AG04450 (cell line): Measurements from ENCODE around the gene CDON. TPM values are rescaled to one million over a fixed set of nuclear protein-coding genes. Genes with fewer than 3 reads are reported as not detected.

ENCODE experiments used
- CTCF ChIA-PET: fragments of 300-600, 350-600 bp; formaldehyde crosslinking; extraction: SDS; loops from one replicate; lab custom pipeline; 2022; ENCODE audit warnings: antibody characterized with exemption, inconsistent platforms; lab: Charles Lee
- POLR2A ChIA-PET: fragments of 350-600 bp; formaldehyde crosslinking; extraction: SDS; loops from one replicate; lab custom pipeline; 2021; ENCODE audit warnings: antibody characterized with exemption, inconsistent platforms; lab: Yijun Ruan, JAX
- DNase-seq: peaks from one replicate; pipeline ENCODE4 v3.0.0-alpha.2; 2011; ENCODE audit warnings: low read depth, low spot score
- H3K27ac ChIP-seq: one replicate; pipeline ENCODE4 v1.5.1; 2012; ENCODE audit warnings: low read depth, low read length, control low read depth
- H3K27me3 ChIP-seq: one replicate; pipeline ENCODE4 v1.6.0; 2012; ENCODE audit warnings: low read length; ENCODE audit not compliant: control insufficient read depth, insufficient read depth
- H3K4me3 ChIP-seq: 2 replicates; pipeline ENCODE4 v1.5.1; 2011; ENCODE audit warnings: mild to moderate bottlenecking, low read depth, low read length, control low read depth
- H3K9me3 ChIP-seq: 2 replicates; pipeline ENCODE4 v1.5.1; 2012; ENCODE audit warnings: low read length; ENCODE audit not compliant: control insufficient read depth, insufficient read depth
- CTCF ChIP-seq: IDR thresholded peaks from 2 replicates; pipeline ENCODE4 v1.5.1; 2011; ENCODE audit warnings: low read depth, low read length, control low read depth, inconsistent platforms
- polyA plus RNA-seq: library from polyadenylated mRNA; depleted of rRNA; stranded (reverse); fragments of >200 nt; gene quantifications from 2 replicates; pipeline ENCODE4 v1.2.3, GENCODE V29; 2011

Gene CDON
- polyA plus RNA-seq, 1 experiment = 4.0 TPM

DNA sequence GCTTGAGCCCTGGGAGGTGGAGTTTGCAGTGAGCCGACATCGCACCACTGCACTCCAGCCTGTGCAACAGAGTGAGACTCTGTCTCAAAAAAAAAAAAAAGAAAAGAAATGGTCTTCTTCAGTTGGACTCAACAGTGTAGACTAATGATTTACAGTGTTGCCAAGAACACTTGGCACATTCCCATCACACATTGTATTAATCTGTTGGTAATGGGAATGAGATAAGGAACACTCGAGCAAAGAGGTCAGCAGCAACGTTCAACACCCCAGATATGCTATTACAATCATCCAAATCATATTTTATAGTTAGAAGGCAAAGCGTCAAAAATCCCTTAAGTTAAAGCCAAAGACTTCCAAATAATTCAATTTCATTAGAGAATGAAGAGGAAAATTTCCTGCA is 14.5 kb downstream of the CDON start:
- peaks cover 3% of the 10 kb centered on the region for H3K27me3 ChIP-seq
- CTCF ChIA-PET = no interaction called here
- no peak overlapping the region for H3K27ac ChIP-seq
- POLR2A ChIA-PET = no interaction called here
- no peak for TF ChIP-seq CTCF
- DNase-seq = no peak
- no peaks in the 10 kb centered on the region for H3K9me3 ChIP-seq
- H3K4me3 ChIP-seq = no peak overlapping the region

GRCh38 chr11:126046570-126047195 is 16.0 kb downstream of the CDON start:
- Histone ChIP-seq H3K9me3 (no peaks in the 10 kb centered on the region), H3K4me3 (no peak overlapping the region), H3K27ac (no peak overlapping the region), H3K27me3 (peaks cover 3% of the 10 kb centered on the region)
- TF ChIP-seq CTCF = no peak
- DNase-seq = no peak
- ChIA-PET CTCF (no interaction called here), POLR2A (no interaction called here)

- Histone ChIP-seq H3K4me3 (no peak overlapping the region), H3K9me3 (no peaks in the 10 kb centered on the region), H3K27ac (no peak overlapping the region), H3K27me3 (no peaks in the 10 kb centered on the region)
- no peak for TF ChIP-seq CTCF
- ChIA-PET POLR2A (interaction anchor here (0.7 kb wide), 1 partner anchor 55 kb away, joined by 4 read pairs; no protein-coding TSS in a partner anchor), CTCF (no interaction called here)
- no peak for DNase-seq
Observed at GRCh38 chr11:126039485-126040271, 23.0 kb downstream of the CDON start.

DNA sequence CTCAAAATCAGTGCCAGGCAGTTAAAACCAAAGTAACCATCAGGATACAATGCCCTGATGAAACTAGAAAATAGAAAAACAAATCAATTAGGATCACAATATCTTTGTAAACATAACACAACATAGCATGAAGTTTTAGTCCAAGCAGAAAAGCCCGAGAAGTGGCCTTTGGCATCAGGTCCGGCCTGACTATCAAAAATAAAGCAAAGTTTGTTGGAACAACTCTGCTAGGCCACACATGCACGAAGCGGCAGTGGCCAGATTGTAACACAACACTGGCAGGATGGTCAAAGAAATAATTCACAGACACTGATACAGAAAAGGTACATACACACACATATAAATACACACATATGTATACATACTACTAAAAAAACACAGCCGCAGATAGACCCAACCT is 26.9 kb downstream of the CDON start:
- H3K27ac ChIP-seq = no peak overlapping the region
- no peak for TF ChIP-seq CTCF
- DNase-seq = no peak
- CTCF ChIA-PET = no interaction called here
- POLR2A ChIA-PET = no interaction called here
- no peaks in the 10 kb centered on the region for H3K9me3 ChIP-seq
- H3K27me3 ChIP-seq = peaks cover 4% of the 10 kb centered on the region
- no peak overlapping the region for H3K4me3 ChIP-seq

- ChIA-PET CTCF (no interaction called here), POLR2A (no interaction called here)
- Histone ChIP-seq H3K9me3 (no peaks in the 10 kb centered on the region), H3K4me3 (no peak overlapping the region), H3K27ac (no peak overlapping the region), H3K27me3 (peaks cover 7% of the 10 kb centered on the region)
- no peak for DNase-seq
- no peak for TF ChIP-seq CTCF
Observed at GRCh38 chr11:126034933-126035425, 27.7 kb downstream of the CDON start.
